RWPE1 (cell line): ENCODE data around the gene CACNG5.

Source experiments
- CTCF ChIA-PET: fragments of 350-600 bp; sonication (Branson Sonifier 250); formaldehyde crosslinking; extraction: SDS; loops from one replicate; lab custom pipeline; 2021; lab: Yijun Ruan, JAX
- POLR2A ChIA-PET: fragments of 400-600 bp; formaldehyde crosslinking; extraction: SDS; loops from one replicate; lab custom pipeline; 2020; ENCODE audit warnings: antibody characterized with exemption; ENCODE audit not compliant: low non-redundant PET; lab: Yijun Ruan, JAX
- DNase-seq: peaks from one replicate; pipeline ENCODE4 v3.0.0; 2012; ENCODE audit warnings: low spot score
- H3K27ac ChIP-seq: fragments of 450-650 bp; 2 replicates; pipeline ENCODE4 v1.5.1; 2017
- TF ChIP-seq, protein P1 (sequence below): fragments of 450-650 bp; conservative IDR thresholded peaks from 2 replicates; pipeline ENCODE4 v1.5.1; 2017; ENCODE audit warnings: low read depth, mild to moderate bottlenecking

The CACNG5 gene

DNA sequence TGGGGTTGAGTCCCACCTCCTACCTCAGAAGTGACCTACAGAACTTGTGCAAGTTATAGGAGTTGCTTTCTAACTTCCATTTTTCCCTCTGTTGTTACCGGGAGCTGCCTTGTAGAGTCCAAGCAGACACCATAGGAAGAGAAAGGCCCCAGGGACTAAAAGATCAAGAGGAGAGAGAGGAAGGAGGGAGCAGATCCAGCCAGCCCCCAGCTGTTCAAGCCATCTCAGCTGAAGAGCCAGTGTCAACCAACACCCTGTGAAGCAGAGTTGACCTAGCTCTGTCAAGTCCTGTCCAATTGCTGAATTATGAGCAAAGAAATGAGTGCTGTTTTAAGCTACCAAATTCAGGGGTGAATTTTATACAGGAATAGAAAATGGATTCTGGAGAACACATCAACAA lies 94.7 kb downstream of the CACNG5 start:
- CTCF ChIA-PET, result interaction anchor here (1.0 kb wide), 1 partner anchor 12 kb away, joined by 3 read pairs; no protein-coding TSS in a partner anchor
- TF ChIP-seq, protein P1, sequence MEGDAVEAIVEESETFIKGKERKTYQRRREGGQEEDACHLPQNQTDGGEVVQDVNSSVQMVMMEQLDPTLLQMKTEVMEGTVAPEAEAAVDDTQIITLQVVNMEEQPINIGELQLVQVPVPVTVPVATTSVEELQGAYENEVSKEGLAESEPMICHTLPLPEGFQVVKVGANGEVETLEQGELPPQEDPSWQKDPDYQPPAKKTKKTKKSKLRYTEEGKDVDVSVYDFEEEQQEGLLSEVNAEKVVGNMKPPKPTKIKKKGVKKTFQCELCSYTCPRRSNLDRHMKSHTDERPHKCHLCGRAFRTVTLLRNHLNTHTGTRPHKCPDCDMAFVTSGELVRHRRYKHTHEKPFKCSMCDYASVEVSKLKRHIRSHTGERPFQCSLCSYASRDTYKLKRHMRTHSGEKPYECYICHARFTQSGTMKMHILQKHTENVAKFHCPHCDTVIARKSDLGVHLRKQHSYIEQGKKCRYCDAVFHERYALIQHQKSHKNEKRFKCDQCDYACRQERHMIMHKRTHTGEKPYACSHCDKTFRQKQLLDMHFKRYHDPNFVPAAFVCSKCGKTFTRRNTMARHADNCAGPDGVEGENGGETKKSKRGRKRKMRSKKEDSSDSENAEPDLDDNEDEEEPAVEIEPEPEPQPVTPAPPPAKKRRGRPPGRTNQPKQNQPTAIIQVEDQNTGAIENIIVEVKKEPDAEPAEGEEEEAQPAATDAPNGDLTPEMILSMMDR, result no peak
- no peak for DNase-seq
- H3K27ac ChIP-seq, result no peak overlapping the region
- POLR2A ChIA-PET, result no interaction called here

DNA sequence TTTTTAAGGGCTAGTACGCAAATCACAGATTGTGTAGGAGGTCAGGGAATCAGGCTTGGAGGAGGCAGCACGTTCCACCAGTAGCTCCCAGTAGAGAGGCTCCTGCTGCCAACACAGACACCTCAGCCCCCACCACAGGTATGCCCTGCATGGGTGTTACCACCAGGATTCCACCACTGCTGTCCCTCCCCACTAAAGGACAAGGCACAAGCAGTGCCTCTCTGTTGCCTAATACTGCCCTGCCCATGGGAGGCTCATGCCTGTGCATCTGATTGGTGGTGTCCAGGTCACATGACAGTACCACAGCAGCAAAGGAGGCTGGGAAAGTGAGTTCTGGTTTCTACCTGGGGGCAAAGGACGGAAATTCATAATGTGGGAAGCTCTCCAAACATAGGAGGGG lies 96.0 kb downstream of the CACNG5 start:
- peak; percentile 57 for DNase-seq
- TF ChIP-seq, protein P1, result no peak
- CTCF ChIA-PET, result interaction anchor here (1.0 kb wide), 1 partner anchor 16 kb away, joined by 3 read pairs; no protein-coding TSS in a partner anchor
- POLR2A ChIA-PET, result no interaction called here
- no peak overlapping the region for H3K27ac ChIP-seq

DNA sequence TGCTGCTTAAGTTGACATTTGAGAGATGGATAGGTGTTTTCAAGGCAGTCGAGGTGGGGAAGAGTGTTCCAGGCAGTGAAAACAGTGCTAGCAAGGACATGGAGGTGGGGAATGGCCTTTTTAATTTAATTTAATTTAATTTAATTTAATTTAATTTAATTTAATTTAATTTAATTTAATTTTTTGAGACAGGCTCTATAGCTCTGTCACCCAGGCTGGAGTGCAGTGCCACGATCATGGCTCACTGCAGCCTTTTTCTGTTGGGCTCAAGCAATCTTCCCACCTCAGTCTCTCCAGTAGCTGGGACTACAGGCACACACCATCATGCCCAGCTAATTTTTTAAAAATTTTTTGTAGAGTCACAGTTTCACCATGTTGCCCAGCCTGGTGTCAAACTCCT lies 97.4 kb downstream of the CACNG5 start:
- POLR2A ChIA-PET, result no interaction called here
- CTCF ChIA-PET, result no interaction called here
- no peak for DNase-seq
- H3K27ac ChIP-seq, result no peak overlapping the region
- TF ChIP-seq, protein P1, result no peak

DNA sequence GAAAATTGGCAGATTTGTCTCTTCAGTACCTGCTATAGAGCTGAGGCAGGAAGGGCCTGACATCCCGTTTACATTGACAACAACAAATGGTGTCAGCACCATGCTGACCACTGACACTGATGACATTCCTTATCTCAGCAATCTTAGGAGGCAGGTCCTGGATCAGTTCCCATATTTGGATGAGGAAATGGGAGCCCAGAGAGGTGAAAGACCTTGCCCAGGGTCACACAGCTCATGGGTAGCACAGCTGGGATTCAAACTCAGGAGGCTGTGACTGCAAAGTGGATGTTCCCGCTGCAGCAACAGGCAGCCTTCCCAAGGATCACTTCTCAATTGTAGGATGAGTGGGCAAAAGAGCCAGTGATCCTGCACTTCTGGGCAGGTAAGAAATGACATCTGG lies 99.1 kb downstream of the CACNG5 start:
- DNase-seq, result no peak
- TF ChIP-seq, protein P1, result no peak
- ChIA-PET CTCF (no interaction called here), POLR2A (no interaction called here)
- H3K27ac ChIP-seq, result no peak overlapping the region
